Limb (tissue), 2 donors: ENCODE results near the gene PPP4R4.
"Not testable (repeated sequence)": the region's sequence is repeated elsewhere in the genome, so short reads cannot be mapped to it uniquely, and the experiment has no call there.

Experiments used
- DNase-seq, 2 donors: peaks; one replicate each; pipeline ENCODE4 v3.0.0-alpha.2; 2016; ENCODE audit errors: extremely low spot score in 2 of 2

PPP4R4 gene

GRCh38 chr14:94145902-94146527, 28.1 kb upstream of the PPP4R4 start:
- no peak for DNase-seq

- DNase-seq, result no peak
These were observed 21.4 kb upstream of the PPP4R4 start for GRCh38 chr14:94152676-94153075.

DNA sequence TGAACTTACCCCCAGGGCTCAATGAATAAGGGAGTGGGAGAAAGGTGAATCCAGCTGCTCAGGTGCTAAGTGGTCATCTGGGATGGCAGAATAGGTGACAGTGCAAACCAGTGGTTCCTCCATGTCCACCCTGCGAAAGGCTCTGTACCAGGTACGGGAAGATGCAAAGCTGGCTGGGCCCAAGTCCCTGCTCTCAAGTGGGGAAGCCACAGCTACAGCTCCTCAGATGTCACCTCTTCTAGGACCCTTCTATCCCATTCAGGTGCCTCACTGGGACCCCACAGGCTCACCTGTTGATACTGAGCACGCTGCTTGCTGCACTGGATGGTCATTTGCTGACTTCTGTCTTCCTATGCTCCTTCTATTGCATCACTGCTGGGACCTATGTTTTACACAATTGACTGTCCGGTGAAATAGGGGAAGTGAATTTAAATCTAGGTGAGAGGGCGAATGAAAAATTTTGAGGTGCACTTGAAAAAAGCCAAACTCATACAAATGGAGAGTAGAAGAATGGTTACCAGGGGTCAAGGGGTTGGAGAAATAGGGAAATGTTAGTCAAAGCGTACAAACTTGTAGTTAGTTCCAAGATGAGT, 20.3 kb upstream of the PPP4R4 start:
- no peak for DNase-seq

DNA sequence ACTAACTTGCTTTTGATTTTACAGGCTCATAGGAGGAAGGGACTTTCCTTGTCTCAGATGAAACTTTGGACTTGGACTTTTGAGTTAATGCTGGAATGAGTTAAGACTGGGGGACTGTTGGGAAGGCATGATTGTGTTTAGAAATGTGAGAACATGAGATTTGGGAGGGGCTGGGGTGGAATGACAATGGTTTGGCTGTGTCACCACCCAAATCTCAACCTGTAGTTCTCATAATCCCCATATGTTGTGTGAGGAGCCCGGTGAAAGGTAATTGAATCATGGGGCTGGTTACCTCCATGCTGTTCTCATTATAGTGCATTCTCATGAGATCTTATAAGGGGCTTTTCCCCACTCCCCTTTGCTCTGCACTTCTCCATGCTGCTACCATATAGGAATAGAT, 18.0 kb upstream of the PPP4R4 start:
- DNase-seq, result not testable (repeated sequence)

DNA sequence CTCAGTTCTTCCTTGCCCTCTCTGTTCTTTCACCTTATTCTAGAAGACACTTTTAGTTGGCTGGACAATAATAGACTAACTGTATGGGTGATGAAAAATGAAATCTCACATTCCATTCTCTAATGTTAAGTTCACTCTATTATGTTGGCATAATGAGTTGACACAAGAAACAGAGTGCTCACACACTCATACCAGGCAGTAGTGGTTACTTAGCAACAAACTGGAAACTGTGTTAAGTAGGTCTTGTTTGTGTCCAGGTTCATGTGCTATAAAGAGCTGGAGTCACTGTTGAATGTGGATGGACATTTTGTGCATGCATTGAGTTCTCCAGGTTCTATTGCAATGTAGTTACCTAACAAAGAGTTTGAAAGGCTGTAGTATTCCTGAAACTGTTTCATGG, 16.9 kb upstream of the PPP4R4 start:
- no peak for DNase-seq

DNA sequence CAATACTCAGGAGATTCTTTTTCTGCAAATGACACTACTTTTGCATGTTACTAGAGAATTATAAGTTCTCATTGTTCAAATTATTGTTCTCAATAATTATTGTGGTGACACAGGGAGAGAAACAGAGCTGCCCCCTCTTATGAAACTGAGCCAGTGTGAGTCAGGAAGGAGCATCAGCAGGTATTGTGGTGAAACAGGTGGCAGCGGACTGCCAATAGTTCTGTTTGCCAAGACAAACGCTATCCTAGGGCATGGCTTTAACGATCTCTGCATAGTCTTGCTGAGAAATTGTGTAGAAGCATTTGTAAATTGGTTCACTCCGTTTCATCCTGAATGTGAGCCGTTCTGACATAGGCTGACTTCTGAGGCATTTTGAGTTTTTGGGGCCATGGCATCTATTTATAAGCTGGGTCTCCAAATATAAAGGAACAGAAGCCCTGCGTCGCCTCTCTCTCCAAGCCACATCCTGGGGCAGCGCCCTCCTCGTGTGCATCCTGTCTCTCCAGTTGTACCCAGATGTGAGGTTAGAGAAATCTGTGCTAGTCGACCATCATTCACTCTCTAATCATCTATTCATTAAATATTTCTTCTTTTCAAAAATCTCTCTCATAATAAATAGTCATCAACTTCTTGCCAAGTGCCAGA, 15.8 kb upstream of the PPP4R4 start:
- DNase-seq, result no peak

- DNase-seq, result no peak
These were observed 13.1 kb upstream of the PPP4R4 start for GRCh38 chr14:94161058-94161457.

- DNase-seq, result no peak
These were observed 12.1 kb upstream of the PPP4R4 start for GRCh38 chr14:94161981-94162380.

GRCh38 chr14:94162466-94162865, 11.7 kb upstream of the PPP4R4 start:
- DNase-seq, result no peak

GRCh38 chr14:94163796-94164195, 10.3 kb upstream of the PPP4R4 start:
- DNase-seq, result no peak

DNA sequence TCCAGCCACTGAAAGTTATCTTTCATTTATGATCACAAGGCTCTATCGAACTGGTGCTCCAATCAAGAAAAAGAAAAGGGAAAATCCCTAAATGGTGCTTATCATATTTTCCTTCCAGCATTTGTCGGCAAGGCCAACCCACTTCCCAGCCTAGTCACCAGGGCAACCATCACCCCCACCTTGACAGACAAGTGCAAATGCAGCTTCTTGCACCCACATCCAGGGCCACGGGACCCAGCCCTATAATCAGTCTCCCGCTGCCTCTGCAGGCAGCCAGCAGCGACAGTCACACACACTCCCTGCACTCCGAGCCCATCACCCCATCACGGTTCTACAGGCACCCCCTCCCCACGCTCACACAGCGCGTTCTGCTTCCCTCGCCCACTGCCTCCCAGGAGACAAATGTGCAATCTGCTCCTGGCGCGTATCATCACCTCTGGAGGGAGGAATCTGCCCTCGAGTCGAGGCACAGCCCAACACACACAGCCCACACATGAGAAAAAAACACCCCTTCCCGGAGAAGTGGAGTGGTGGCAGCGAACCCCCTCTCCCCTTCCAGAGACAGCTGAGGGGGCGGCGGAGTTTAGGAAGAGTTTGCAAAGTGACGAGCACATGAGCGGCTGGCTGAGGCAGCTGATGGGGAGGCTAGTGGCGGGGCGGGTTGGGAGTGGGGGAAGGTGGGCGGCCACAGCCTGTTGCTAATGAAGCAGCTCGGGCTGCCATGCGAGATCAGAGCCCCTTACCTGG, 9.3 kb upstream of the PPP4R4 start:
- peak in 1 of 2 donors; percentile 56 for DNase-seq

DNA sequence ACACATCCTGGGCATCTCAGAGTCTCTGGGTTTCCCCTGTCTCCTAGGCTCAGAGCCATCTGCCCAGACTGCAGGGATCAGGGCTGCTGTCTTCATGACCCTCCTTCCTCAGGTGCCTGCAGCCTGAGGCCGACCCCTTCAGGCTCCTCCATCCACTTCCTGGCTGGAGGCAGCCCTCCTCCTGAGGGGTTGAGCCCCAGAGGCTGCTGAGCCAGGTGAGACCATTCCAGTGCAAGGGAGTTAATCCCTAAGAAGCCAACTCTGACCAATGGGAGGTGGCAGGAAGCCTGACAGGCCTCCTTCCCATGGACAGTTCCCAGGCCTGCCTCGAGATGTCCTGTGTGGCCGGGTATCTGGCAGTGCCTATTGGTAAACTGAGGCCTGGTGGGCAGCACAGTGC, 8.4 kb upstream of the PPP4R4 start:
- no peak for DNase-seq

GRCh38 chr14:94170136-94170535, 4.0 kb upstream of the PPP4R4 start:
- no peak for DNase-seq

DNA sequence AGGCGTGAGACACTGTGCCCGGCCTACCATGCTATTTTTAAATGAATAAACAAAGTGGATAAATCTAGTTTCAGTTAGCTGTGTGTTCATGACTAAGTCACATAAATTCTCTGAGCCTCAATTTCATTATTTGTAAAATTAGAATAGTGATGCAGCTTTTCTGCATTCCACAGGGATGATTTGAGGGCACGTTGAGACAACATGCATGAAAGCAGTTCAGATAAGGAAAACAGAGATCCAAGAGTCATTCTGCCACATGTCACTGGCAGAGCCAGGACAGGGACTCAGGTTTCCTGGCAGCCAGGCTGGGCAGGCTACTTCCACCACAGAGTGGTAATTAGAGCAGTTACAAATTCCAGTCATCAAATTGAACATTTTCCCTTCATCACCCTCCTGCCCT, 2.9 kb upstream of the PPP4R4 start:
- no peak for DNase-seq

DNA sequence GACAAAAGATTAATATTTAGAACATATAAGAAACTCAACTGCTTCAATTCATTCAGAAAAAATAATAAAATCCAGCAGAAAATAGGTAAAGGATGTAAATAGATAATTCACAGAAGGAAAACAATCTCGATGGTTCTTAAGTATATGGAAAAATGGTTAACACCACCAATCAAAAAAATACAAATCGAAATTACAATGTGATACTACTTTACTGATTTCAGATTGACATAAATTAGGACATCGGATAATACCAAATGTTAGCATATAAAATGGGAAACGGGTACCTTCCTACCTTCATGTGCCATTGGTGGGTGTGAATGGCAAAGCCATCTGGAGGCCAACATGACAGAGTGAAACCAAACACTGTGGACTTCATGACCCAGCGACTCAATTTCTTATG, 1.6 kb upstream of the PPP4R4 start:
- DNase-seq, result no peak

DNA sequence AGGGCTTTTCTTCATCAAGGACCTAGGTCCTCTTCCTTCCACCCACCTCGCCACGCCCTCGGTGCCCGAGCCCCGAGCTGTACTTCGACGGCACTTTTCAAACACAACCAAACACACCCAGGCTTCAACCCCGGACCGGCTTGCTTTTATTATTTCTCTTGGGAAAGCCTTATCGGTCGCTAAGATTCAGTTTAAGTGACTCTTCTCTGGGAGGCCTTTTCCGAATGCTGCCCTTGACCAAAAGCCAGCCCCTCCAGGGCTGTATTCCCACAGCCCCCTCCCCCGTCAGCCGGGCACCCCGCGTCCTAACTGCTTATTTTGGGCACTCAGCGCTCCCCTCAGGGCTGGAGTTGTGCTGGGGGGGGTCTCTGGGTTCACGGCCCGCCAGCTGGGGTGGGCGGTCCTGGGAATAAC, 644 bp upstream of the PPP4R4 start:
- DNase-seq, result no peak

- no peak for DNase-seq
These were observed 485 bp downstream of the PPP4R4 start for GRCh38 chr14:94174604-94175010.

DNA sequence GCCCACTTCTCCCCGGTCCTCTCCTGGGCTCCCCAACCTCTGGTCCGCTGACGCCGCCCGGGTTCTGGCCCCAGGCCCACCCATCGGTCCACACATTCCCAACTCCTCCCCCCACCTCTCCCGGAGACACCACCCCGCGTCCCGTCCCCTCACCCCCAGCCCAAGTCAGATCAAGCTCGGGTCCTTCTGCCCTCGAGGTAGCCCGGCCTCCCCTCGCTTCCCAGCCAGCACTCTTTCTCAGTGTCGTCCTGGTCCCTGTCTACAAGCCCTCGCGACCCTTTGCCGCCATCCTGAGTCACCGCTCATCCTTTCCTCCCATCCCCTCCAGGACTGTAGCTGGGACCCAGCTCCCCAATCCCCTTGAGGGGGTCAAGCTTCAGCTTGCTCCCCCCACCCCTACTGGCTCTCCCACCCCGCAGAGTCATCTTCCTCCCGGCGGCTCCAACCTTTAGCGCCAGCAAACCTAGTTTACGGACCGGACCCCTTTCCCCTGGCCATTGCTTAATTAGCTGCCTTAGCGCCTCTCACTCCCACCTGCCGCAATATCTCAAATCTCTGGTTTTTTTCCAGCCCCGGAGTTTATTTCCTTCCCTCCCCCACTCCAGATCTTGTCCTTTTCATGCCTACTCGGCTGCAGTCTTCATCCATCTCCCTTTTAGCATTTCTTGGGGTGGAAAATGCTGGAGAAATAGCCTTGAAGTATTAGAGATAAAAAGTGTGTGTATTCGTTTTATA, 1.1 kb downstream of the PPP4R4 start:
- DNase-seq, result peak in 1 of 2 donors; percentile 43

GRCh38 chr14:94175747-94176146, 1.6 kb downstream of the PPP4R4 start:
- DNase-seq, result no peak

DNA sequence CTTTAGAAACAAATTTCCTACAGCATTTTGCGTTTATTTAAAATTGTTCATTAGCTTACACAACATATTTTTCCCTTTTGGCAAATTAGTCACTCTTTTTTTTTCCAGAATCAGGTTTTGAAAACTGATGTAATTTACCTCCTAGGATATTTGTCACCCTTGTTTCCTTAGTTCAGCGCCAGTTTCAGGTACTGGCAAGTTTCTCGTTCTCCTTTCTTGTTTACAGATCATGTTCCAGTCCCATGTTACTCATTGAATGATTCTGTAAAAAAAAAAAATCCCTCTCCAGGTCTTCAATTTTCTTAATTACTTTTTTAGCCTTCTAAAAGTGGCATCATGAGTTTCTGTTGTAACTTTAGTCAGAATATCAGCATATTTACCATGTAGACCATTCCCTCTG, 2.7 kb downstream of the PPP4R4 start:
- DNase-seq, result no peak

GRCh38 chr14:94177806-94178205, 3.7 kb downstream of the PPP4R4 start:
- no peak for DNase-seq

DNA sequence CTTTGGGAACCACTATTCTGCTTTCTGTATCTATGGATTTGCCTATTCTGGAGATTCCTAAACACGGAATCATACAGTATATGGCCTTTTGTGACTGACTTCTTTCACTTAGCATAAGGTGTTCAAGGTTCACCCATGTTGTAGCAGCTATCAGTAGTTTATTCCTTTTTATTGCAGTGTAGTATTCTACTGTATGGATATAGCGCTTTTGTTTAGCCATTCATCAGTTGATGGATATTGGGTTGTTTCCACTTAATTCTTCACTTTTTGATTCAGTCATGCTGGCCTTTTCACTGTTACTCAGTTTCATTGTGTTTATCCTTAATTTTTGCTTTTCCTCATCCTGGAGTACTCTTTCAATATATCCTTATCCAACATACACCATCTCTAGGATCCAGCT, 5.1 kb downstream of the PPP4R4 start:
- no peak for DNase-seq
